NCI-H1417 treated with DMSO at 0.1 percent for 48 hours (cell line): ENCODE data around the gene TM4SF18.
"Not testable (repeated sequence)": the region's sequence is repeated elsewhere in the genome, so short reads cannot be mapped to it uniquely, and the experiment has no call there.

Experiments
- DNase-seq: peaks from one replicate; lab custom pipeline; 2025; lab: John Stamatoyannopoulos, UW

Gene TM4SF18

GRCh38 chr3:149368674-149369497, 35.5 kb upstream of the TM4SF18 start:
- DNase-seq = no peak

- no peak for DNase-seq
Measured at GRCh38 chr3:149368201-149368673, 34.8 kb upstream of the TM4SF18 start.

- no peak for DNase-seq
Measured at GRCh38 chr3:149366941-149367840, 33.8 kb upstream of the TM4SF18 start.

DNA sequence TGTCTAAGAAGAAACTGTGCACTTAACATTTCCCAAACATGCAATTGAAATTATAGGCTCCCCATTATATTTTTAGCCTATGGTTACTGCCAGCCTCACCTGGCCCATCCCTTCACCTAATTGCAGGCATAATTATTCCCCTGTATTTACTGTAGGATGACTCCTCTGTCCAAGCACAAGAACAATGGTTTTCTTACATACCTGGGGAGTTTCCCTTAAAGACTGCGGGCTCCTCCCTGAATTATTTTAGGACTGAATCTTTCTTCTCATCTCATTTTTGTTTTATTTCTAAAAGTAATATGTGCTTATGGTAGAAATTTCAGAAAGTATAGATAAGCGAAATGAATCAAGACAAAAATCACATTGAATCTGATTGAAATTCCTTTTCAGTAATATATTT, 32.6 kb upstream of the TM4SF18 start:
- DNase-seq = peak; percentile 28

DNA sequence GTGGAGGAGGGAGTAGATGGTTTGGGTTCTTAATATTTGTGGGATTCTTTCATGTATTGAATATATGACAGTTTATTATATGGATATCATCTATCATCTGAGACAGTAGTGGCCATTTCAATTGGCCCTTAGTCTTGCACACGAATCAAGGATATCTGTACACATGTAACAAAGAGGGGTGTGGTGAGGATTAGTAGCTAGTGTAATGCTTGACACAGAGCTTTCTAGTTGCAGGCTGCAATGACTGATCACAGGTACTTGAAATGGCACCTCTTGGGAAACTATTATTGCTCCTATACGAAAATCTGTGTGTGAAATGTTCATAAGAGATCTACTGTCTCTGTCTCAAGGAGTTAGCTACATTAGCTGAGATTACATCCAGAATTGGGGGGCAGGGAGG, 31.2 kb upstream of the TM4SF18 start:
- no peak for DNase-seq

DNA sequence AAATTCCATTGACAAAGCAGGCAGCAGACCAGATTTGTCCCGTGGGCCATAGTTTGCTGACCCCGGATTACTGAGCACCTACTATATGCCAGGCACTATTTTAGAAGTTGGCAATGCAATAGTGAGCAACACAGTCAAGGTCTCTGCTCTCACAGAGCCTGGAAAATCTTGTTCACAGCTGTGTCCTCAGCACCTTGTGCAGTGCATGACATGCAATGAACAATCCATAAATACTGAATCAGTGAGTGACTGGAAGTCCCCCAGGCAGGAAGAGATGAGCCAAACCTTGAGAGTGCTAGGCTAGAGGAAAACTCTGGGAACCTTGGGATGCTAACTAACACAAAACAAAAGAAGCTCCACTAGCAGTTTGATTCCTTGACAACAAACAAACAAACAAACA, 29.6 kb upstream of the TM4SF18 start:
- DNase-seq = no peak

GRCh38 chr3:149362366-149362765, 28.9 kb upstream of the TM4SF18 start:
- DNase-seq = no peak

DNA sequence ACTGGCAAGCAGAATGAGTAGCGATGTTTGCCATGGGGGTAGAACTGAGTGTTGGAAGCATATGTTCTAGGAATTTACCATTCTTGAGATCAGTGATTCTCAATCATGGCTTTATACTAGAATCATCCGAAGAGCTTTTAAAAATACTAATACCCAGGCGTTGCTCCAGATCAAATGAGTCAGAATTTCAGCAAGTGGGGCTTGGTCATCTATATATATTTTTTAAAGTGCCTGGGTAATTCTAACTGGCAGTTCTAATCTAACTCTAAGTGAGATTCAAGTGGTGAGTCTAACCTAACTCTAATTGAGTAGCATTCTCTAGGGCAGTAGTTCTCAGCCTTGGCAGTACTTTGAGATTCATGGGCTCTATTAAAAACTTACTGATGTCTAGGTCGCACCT, 23.2 kb upstream of the TM4SF18 start:
- no peak for DNase-seq

DNA sequence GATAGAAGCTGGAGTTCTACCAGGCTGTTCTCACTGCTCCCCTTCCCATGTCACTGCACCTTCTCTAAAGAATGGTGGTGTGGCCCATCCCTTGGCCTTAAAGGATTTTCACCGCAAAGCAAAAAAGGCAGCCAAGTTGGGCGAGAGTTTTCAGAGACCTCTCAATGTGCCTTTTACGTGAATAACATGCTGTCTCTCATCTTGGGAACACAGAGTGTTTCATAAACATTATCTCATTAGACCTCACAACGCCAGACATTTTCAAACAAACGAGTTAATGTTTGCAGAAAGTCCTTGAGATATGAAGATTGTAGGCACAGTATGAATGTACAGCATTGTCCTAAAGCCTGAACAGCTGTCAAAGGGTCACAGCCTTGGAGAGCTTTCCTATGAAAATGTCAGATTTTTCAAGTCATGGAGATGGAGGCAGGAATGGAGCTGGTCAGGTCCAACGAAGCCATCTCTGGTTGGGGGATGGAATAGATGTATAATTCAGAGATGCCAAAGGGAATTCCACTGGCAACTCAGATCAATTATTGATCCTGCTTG, 22.7 kb upstream of the TM4SF18 start:
- DNase-seq = no peak

- no peak for DNase-seq
Measured at GRCh38 chr3:149353581-149354184, 20.2 kb upstream of the TM4SF18 start.

DNA sequence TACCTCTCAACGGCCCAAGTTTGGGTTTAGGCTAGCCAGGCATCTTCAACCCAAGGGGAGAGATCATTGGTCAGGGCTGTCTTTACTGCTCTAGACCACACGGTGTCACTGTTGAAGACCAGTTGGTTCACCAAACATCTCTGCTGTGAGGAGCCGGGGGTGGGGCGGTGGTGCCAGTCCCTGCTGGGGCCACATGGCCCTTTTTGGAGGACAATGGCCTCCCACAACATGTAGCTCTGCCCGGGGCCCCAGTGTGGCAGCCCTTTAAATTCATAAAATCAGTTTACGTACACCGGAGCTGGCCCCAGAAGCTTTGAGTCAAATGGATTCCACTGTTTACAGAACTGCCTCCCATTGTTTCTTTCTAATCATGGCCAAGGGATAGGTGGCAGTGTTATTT, 19.1 kb upstream of the TM4SF18 start:
- DNase-seq = no peak

- DNase-seq = no peak
Measured at GRCh38 chr3:149343951-149344350, 10.5 kb upstream of the TM4SF18 start.

DNA sequence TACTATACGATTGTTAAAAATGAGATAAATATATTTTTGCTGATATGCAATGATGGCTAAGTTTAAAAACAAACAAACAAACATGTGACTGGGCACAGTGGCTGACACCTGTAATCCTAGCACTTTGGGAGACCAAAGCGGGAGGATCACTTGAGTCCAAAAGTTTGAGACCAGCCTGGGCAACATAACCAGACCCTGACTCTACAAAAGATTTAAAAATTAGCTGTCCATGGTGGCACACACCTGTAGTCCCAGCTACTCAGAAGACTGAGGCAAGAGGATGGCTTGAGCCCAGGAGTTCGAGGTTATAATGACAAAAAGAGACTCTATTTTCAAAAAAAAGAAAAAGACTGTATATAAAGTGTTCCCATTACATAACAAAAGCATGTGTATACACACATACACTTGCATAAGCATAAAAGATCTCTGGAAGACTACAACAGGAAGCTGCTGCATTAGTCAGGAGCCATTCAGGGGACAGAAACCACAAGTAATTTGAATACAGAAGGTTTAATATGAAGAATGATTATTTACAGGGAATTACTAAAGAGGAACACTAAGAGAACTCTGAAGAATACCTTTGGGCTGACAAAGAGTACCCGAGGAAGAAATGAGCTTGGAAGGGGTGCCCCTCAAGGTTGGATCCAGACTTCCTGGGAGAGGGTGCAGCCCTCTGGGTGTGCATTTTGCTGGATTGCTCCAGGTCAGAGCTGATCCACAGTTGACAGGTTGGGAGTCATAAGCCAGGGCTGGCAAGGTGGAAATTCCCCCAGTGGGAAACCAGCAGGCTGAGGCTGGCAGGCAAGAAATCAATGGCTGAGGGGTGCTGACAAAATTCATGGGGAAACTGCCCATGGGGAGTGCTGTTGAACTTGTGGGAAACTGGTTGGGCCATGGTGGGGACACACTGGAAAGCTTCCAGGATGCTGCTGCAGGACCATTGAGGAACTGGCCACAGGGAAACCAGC, 9.3 kb upstream of the TM4SF18 start:
- DNase-seq = no peak

DNA sequence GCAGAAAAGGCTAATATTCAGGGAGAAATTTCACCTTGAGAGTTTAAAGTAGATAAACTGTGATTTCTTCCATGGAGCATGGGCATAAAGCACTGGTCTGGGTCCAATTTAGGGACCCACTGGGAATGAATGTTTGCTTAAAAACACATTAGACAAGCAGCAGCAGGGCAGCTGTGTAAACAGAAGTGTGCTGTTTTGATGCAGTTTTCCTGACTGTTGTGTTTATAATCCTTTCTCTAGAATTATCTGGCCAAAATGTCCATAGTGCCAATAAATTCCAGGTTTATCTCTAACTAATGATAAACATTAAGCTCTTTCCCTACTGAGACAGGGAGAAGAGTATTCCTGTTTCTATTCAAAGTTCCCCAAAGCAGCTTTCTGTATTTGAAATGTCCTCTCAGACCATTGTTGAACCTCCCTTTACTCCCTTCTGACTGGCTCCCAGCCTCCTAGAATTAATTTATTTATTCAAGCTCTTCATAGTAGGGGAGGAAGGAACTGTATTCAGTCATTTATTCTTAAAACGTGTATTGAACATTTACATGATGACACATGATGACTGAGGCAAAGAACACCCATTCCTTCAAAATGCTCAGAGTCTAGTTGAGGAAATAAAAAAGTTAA, 7.0 kb upstream of the TM4SF18 start:
- peak; percentile 93 for DNase-seq

DNA sequence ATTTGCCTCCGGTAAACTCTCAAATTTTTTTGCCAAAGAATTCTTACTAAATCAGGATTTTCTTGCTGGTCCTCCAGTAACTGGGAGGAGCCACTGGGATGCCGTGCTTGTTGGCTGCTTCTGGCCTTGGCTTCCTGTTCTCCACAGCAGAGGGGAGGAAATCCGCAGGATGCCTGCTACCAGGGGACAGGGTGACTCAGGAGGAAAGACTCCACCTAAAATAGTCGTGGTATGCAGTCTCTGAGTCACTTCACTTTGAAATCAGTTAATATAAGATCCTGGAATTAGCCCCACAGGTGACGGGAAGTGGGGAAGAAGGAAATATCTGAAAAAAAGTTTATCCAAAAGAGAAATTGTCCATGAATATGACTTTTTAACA, 6.5 kb upstream of the TM4SF18 start:
- no peak for DNase-seq

GRCh38 chr3:149337486-149337885, 4.0 kb upstream of the TM4SF18 start:
- DNase-seq = not testable (repeated sequence)

GRCh38 chr3:149336925-149337324, 3.5 kb upstream of the TM4SF18 start:
- no peak for DNase-seq

DNA sequence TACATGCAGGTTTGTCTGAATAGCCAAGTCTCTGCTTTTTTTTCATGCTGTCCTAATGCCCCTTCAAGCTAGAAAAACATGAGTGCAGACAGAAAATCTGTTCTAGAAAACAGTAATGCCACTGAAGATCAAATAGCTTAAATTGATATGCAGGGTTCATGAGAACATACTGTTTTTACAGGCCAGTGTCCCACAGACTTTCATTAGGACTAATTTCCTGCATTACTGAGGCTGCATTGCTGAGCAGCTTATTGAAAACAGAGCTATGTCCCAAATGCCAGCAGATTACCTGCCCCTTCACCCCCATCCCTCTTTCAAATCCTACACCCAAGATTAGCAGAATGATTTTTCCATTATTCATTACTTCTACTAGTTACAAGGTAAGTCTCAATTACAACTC, 665 bp downstream of the TM4SF18 start:
- DNase-seq = no peak

- no peak for DNase-seq
Measured at GRCh38 chr3:149332227-149332765, 1.1 kb downstream of the TM4SF18 start.

DNA sequence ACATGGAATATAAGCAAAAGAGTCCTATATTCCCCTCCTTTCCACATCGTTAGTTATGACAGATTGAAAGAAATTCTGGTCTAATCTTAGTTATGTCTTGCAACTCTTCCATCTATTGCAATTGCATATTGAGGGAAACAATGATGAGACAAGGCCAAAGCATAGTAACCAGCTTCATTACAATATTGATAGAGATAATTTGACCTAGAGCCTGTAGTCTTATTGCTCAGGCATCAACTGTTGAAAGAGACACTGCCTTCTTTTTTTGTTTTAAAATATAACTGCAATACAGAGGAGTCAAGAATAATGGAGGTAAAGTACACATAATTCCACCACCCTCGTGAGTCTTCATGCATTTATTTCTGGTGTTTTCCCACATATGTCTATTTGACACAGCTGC, 2.0 kb downstream of the TM4SF18 start:
- DNase-seq = no peak
